ENCODE measurements around the gene WNT3A.

Gene WNT3A

GRCh38 chr1:228070173-228070572, 63.4 kb downstream of the WNT3A start:
- DNase-seq (ENCODE audit: low read depth), result no peak

GRCh38 chr1:228070851-228071250, 64.1 kb downstream of the WNT3A start:
- no peak for DNase-seq (ENCODE audit: low read depth)

- DNase-seq (ENCODE audit: low read depth), result no peak
Observed at GRCh38 chr1:228071839-228072657, 65.2 kb downstream of the WNT3A start.

GRCh38 chr1:228072658-228073043, 65.9 kb downstream of the WNT3A start:
- no peak for DNase-seq (ENCODE audit: low read depth)

GRCh38 chr1:228073061-228073856, 66.5 kb downstream of the WNT3A start:
- no peak for DNase-seq (ENCODE audit: low read depth)

- no peak for DNase-seq (ENCODE audit: low read depth)
Observed at GRCh38 chr1:228073857-228074545, 67.2 kb downstream of the WNT3A start.

DNA sequence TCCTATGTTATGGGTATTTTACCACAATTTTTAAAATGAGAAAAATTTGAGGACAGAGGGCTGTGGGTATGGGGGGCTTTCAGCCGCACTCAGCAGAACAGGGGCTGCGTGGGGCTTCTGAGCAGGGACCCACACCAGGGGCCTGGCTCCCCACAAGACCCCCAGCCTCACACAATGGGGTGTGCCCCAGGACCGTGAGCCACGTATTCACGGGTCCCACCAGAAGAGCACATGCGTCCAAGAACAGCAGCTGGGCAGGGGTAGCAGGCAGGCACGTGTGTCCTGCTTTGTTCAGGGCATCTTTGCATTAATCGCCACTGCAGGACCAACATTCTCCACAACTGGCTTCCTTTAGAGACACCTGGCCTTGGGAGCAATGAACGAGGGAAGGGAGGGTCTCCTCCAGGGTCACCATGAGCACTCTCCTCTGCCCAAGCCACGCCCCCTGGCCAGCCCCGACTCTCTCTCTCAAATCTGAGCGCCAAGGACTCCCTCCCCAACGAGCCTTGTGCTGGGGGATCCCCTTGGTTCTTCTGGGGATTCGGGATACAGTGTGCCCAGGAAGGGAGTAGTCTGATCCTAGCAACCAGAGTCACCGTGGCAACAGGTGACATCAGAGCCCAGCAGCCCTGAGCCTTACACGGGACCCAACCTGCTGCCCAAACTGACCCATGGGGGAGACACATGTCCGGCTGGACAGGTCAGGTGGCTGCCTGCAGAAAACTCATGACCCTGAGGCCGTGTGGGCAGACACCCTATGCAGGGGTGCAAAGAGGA, 68.3 kb downstream of the WNT3A start:
- DNase-seq (ENCODE audit: low read depth), result no peak

DNA sequence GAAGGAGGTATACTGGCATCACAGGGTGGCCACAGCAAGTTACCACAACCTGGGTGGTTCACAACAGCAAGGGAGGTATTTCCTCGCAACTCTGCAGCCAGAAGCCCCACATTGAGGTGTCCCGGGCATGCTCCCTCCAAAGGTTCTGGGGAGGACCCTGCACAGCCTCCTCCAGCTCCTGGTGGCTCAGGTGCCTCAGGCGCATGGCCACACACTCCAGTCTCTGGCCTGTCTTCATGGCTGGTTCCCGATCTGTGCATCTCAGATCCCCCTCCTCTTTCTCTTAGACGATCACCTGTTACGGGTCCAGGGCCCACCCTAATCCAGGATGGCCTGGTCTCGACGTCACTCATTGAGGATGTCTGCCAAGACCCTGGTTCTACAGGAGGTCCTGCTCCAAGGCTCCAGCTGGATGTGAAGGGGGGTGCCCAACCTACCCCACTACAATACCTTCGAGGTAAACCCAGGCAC, 69.0 kb downstream of the WNT3A start:
- no peak for DNase-seq (ENCODE audit: low read depth)

- DNase-seq (ENCODE audit: low read depth), result no peak
Observed at GRCh38 chr1:228076796-228077430, 70.1 kb downstream of the WNT3A start.

DNA sequence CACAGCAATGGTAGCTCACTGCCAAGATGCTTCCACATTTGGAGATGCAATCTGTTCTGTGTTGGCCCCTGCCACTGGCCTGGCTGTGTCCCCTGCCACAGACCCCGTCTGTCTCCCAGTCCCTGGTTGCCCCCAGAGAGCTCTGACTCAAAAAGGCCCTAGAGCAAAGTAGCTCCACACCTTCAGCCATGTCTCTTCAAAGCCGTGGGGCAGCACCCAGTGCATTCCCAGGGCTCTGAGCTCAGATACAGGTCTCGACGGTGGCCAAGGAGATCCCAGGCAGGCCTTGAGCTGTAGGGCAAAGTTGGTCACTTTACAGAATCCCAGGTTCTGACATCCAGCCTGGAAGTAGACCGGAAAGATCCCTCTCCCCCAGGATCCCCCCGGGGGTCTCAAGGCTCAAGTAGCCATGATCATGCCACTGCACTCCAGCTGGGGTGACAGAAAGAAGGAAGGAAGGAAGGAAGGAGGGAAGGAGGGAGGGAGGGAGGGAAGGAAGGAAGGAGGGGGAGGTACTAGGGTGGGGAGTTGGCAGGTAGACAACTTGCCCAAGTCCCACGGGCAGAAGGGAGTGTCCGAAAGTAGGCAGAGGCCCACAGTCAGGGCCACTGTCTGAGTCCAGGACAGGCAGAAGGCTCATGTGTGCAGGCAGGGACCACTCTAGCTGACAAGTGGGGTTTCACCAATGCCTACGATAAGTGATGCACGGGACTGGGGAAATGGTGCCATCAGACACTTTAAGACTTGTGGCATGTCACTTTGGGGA, 71.0 kb downstream of the WNT3A start:
- DNase-seq (ENCODE audit: low read depth), result no peak

GRCh38 chr1:228079013-228079412, 72.2 kb downstream of the WNT3A start:
- no peak for DNase-seq (ENCODE audit: low read depth)

DNA sequence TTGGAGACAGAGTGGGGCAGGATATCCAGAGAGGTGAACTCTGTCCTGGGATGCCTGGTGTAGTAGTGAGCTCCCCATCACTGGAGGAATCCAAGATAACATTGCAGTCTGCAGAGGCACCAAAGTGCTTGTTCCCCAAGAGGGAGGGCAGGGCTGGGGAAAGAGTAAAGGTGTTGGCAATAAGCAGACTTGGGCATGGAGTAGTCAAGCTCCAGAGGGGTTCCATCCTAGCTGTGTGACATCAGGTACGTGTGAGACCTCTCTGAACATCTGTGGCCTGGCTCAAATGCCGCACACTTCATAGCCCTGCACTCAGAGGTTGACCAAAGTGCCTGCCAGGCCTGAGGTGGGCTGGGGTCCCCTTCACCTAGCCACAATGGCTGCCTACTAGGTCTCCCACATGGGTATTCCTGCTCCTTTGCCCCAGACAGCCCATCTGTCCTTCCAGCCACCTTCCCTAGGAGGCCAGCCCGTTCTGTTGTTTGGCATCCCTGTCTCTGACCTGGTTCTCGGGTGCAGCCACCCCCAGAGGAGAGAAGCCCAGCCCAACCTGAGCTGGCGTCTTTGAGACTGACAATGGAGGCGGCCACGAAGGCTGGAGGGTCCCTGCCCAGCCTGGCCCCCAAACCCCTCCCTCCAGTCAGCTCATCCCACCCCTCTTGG, 72.9 kb downstream of the WNT3A start:
- no peak for DNase-seq (ENCODE audit: low read depth)

DNA sequence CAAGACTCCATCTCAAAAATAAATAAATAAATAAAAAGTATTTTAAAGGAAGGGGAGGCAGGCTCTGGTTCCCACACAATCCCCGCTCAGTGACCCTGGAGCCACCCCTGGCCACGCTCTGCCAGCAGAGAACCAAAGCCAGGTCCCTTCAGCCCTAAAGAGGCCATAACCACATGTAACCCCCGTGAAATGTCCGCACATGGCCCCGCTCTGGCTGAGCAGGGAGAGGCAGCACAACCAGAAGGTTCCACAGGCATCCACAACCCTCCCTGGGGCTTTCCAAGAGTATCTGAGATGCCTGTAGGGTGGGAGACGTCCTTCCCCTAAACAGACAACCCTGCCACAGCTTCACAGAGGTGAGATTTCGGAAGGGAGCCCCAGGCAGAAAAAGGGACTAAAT, 74.3 kb downstream of the WNT3A start:
- no peak for DNase-seq (ENCODE audit: low read depth)

GRCh38 chr1:228081578-228082213, 74.9 kb downstream of the WNT3A start:
- no peak for DNase-seq (ENCODE audit: low read depth)

DNA sequence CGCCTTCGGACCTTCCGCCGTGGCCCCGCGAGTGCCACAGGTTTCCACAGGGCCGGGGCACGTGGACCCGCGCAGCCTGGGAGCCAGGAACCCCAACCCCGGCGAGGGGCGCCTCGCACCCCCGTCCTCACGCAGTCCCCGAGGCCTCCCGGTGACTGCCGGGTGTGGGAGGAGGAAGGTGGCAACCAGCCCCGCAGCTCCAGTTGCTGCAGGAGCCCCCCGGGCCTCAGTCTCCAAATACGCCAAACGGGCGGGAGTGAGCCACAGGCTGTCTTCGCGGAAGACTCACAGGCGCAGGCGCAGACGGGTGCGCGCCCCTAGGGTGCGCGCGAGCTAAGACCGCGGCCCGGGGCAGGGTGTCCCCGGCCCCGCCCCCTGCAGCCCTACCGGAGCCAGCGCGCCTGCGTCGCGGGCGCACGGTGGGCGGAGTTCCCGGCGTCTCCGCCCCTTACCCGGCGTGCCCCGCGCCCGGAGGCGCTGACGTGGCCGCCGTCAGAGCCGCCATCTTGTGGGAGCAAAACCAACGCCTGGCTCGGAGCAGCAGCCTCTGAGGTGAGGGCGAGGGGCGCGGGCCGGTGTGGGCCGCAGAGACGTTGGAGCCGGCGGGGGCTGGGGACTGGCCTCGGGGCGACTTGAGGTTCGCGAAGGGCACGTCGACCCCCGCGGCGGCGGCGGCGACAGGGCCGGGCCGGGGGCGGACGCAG, 75.6 kb downstream of the WNT3A start, which contains the start of gene ARF1:
ARF1 (plus strand) TSS at position 495 of the 704 bp plus-strand sequence. CDS start 14,407 bp downstream, outside the sequence.
- no peak for DNase-seq (ENCODE audit: low read depth)

DNA sequence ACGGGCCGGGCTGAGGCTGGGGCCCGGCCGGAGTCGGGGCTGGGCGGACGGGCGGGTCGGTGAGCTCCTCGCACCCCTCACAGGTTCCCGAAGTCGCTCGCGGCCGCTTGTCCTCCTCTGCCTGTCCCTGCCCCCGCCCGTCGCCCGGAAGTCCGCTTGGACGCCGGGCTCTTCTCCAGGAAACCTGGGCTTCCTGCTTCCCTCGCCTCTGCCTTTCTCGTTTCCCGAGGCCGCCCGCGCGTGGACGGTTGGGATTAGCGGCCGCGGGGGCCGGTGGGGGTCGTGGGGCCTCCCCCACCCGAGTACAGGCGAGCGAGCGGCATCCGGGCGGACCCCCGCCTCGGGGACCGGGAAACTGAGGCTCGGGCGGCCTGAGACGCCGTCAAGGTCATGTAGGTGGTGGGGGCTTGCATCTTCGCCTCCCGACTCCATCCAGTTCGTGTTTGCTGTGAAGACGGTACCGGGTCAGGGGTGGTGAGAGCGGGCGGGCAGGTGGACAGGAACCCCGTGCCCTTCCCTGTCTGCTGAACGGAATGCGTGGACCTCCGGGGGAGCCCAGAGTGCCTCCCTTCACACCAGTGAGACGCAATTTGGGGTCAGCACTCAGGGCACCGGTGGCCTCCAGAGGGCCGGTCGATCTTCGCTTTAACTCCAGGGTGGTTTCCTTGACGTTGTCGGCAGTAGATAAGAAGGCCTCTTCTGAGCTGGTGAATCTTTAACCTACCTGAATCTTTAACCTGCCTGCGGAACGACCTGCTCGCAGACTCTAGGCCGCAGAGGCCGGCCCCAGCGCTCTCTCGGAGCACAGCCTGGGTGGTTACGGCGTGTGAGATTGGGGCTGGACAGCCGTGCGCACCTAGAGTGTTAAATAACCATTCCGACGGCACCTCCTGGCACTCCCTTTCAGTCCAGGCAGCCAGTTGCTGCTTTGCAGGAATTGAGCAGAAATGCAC, 76.4 kb downstream of the WNT3A start:
- DNase-seq (ENCODE audit: low read depth), result no peak

GRCh38 chr1:228083871-228084278, 77.1 kb downstream of the WNT3A start:
- no peak for DNase-seq (ENCODE audit: low read depth)

DNA sequence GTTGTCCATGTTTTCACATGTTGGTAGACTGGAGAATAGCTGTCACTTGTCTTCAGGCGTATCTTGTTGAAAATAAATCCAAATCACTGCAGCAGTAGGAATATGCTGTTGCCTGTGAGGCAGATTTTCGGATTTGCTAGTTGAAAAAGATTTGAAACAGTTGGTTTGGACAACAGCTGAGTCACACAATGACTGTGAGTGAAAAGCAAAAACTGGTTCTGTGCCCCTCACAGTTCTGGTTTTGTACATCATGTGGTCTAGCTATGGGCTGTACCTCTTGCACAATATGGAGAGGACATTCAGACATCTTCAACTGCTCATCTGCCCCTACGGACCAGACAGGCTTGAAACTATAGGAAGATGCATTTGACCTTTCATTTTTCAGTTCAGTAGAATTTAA, 77.5 kb downstream of the WNT3A start:
- peak; percentile 64 for DNase-seq (ENCODE audit: low read depth)
